Left cardiac atrium (tissue), 4 donors: ENCODE measurements around the gene RAB17. TPM values are rescaled to one million over a fixed set of nuclear protein-coding genes. Genes with fewer than 3 reads are reported as not detected.

Experiments
- ATAC-seq, 2 donors: fragments of 200-7000 bp; cut with Tn5 transposase; one replicate each; pipeline ENCODE4 v1.9.1; 2020; ENCODE audit warnings: mild to moderate bottlenecking in 2 of 2, moderate library complexity in 2 of 2
- DNase-seq: peaks from one replicate; pipeline ENCODE4 v3.0.0-alpha.2; 2020
- intact Hi-C, 2 donors: fragments of 100-400 bp; cut with DNase I; formaldehyde crosslinking; loops; one replicate each; pipeline versions ENCODE4 v1.14.1 to v1.15.1; 2022 to 2023
- total RNA-seq, 2 donors: library from RNA; stranded (reverse); fragmentation: NEBNext Ultra II Directional; extraction: Animal tissue kit (Norgen Biotek cat#: 25700); gene quantifications; one replicate each; pipeline ENCODE4 v1.2.1, GENCODE V29; 2021
- donor health status: DM: no; HTN: yes; CAD: no.
- donor health status: DM: no; HTN: yes; CAD: no; lungs with severe emphysema.
- donor health status: DM: yes; HTN: yes; CAD: no.
- donor health status: Dilated cardiomyopathy.

RAB17 gene
- total RNA-seq, 2 donors from 2014 or later, result 2.3 to 2.4 TPM

- intact Hi-C loops, result no loop called here
- no peak for DNase-seq
- no peak for ATAC-seq
These were observed 4.8 kb downstream of the RAB17 start for GRCh38 chr2:237585590-237586221.

GRCh38 chr2:237583385-237584295, 6.9 kb downstream of the RAB17 start:
- DNase-seq, result no peak
- intact Hi-C loops, result loop anchor here in 1 of 2 donors (5.0 kb wide), 1 partner anchor 164 kb away; no protein-coding TSS in a partner anchor
- ATAC-seq, result no peak

GRCh38 chr2:237581751-237582746, 8.5 kb downstream of the RAB17 start:
- peak; percentile 79 for DNase-seq
- ATAC-seq, result peak; percentile 90 to 93
- intact Hi-C loops, result loop anchor here (2.0 to 5.0 kb wide), 2 partner anchors 163 to 165 kb away; no protein-coding TSS in a partner anchor

GRCh38 chr2:237581326-237581725, 9.2 kb downstream of the RAB17 start:
- ATAC-seq, result no peak
- no peak for DNase-seq
- intact Hi-C loops, result loop anchor here (2.0 to 5.0 kb wide), 2 partner anchors 163 to 166 kb away; no protein-coding TSS in a partner anchor

- no peak for ATAC-seq
- intact Hi-C loops, result loop anchor here (10.0 kb wide), 2 partner anchors 163 to 453 kb away; partner anchors contain the start of gene COL6A3 (in 2 of the 2)
- no peak for DNase-seq
These were observed 12.3 kb downstream of the RAB17 start for GRCh38 chr2:237577956-237578870.

- intact Hi-C loops, result loop anchor here (10.0 kb wide), 2 partner anchors 163 to 453 kb away; partner anchors contain the start of gene COL6A3 (in 2 of the 2)
- no peak for ATAC-seq
- DNase-seq, result no peak
These were observed 13.1 kb downstream of the RAB17 start for GRCh38 chr2:237577458-237577857.

GRCh38 chr2:237576974-237577373, 13.6 kb downstream of the RAB17 start:
- intact Hi-C loops, result loop anchor here (10.0 kb wide), 2 partner anchors 162 to 452 kb away; partner anchors contain the start of gene COL6A3 (in 2 of the 2)
- ATAC-seq (no peak), DNase-seq (no peak)

- intact Hi-C loops, result loop anchor here (10.0 kb wide), 2 partner anchors 161 to 451 kb away; partner anchors contain the start of gene COL6A3 (in 2 of the 2)
- no peak for DNase-seq
- no peak for ATAC-seq
These were observed 14.4 kb downstream of the RAB17 start for GRCh38 chr2:237575869-237576862.

- intact Hi-C loops, result loop anchor here (5.0 to 10.0 kb wide), 3 partner anchors 63 to 450 kb away; partner anchors contain the start of gene COL6A3 (in 2 of the 2)
- ATAC-seq, result peak in 1 of 2 donors; percentile 50
- DNase-seq, result peak; percentile 70
These were observed 15.4 kb downstream of the RAB17 start for GRCh38 chr2:237574894-237575868.

- no peak for DNase-seq
- no peak for ATAC-seq
- intact Hi-C loops, result loop anchor here (5.0 to 10.0 kb wide), 3 partner anchors 62 to 450 kb away; partner anchors contain the start of gene COL6A3 (in 2 of the 2)
These were observed 16.1 kb downstream of the RAB17 start for GRCh38 chr2:237574467-237574866.

GRCh38 chr2:237573721-237574415, 16.7 kb downstream of the RAB17 start:
- intact Hi-C loops, result loop anchor here (5.0 to 10.0 kb wide), 3 partner anchors 62 to 449 kb away; partner anchors contain the start of gene COL6A3 (in 2 of the 2)
- DNase-seq (no peak), ATAC-seq (no peak)

GRCh38 chr2:237572742-237573101, 17.8 kb downstream of the RAB17 start:
- intact Hi-C loops, result loop anchor here (1.0 to 10.0 kb wide), 5 partner anchors 60 to 448 kb away; partner anchors contain the start of gene COL6A3 (in 2 of the 2)
- DNase-seq, result no peak
- ATAC-seq, result no peak

GRCh38 chr2:237572021-237572741, 18.4 kb downstream of the RAB17 start:
- intact Hi-C loops, result loop anchor here (1.0 to 10.0 kb wide), 5 partner anchors 60 to 447 kb away; partner anchors contain the start of gene COL6A3 (in 2 of the 2)
- peak; percentile 91 to 95 for ATAC-seq
- DNase-seq, result peak; percentile 93
